Pancreas (tissue), 10 donors: ENCODE data around the gene SLC30A5. TPM values are rescaled to one million over a fixed set of nuclear protein-coding genes. Genes with fewer than 3 reads are reported as not detected.
"Not testable (repeated sequence)": the region's sequence is repeated elsewhere in the genome, so short reads cannot be mapped to it uniquely, and the experiment has no call there.

Experiments
- ATAC-seq, 4 donors: fragments of 200-7000 bp; cut with Tn5 transposase; one replicate each; pipeline versions ENCODE4 v1.8.0 to v1.9.1; 2020; ENCODE audit warnings: mild to moderate bottlenecking in 4 of 4, moderate library complexity in 4 of 4
- DNase-seq, 6 donors: peaks; one replicate each; pipeline ENCODE4 v3.0.0-alpha.2; 2020
- FAIRE-seq: peaks from 2 replicates; lab custom pipeline; 2012; peaks lifted over from hg19 to GRCh38; lab: Jason Lieb, UNC
- H3K27ac ChIP-seq, 4 donors: fragments of 200-600 bp; sonication (generic); 1 replicate in 3 of 4; 2 replicates in 1 of 4; pipeline versions ENCODE4 v1.5.0 to v1.8.0; 2020
- H3K27me3 ChIP-seq, 4 donors: fragments of 200-600 bp; one replicate each; pipeline ENCODE4 v1.8.0; 2021
- H3K36me3 ChIP-seq, 3 donors: fragments of 200-600 bp; sonication (generic) in 1 of 3; one replicate each; pipeline versions ENCODE4 v1.5.0 to v1.8.0; 2020 to 2021
- H3K4me1 ChIP-seq, 3 donors: fragments of 200-600 bp; one replicate each; pipeline ENCODE4 v1.8.0; 2021
- H3K4me3 ChIP-seq, 4 donors: fragments of 200-600 bp; sonication (generic) in 2 of 4; one replicate each; pipeline versions ENCODE4 v1.5.0 to v1.8.0; 2020 to 2021
- H3K9me3 ChIP-seq, 4 donors: fragments of 200-600 bp; one replicate each; pipeline ENCODE4 v1.8.0; 2021
- WGBS, 2 donors: extraction: QIAGEN DNeasy Blood & Tissue Kit; methylation state at CpG; one replicate each; pipeline ENCODE4 v1.1.7; 2013; 5-methylcytosine and 5-hydroxymethylcytosine counted together
- intact Hi-C, 3 donors: fragments of 100-400 bp; cut with DNase I; formaldehyde crosslinking; loops; one replicate each; pipeline versions ENCODE4 v1.11.1 to v1.14.2; 2022
- polyA plus RNA-seq, 2 donors: library from polyadenylated mRNA; stranded (reverse); fragments of 200-250 nt; gene quantifications; one replicate each; pipeline ENCODE4 v1.2.3, GENCODE V29; 2013
- total RNA-seq, 6 donors: library from RNA; stranded (reverse); fragmentation: NEBNext Ultra II Directional in 4 of 6; extraction: Animal tissue kit (Norgen Biotek cat#: 25700) in 4 of 6; gene quantifications; one replicate each; pipeline versions ENCODE4 v1.2.1 to v1.2.4, GENCODE V29; 2021 to 2023
- TF ChIP-seq, protein P1 (sequence below), 4 donors: fragments of 200-600 bp; sonication (generic) in 3 of 4; IDR thresholded peaks; one replicate each; pipeline versions ENCODE4 v1.5.0 to v1.8.0; 2021; ENCODE audit warnings: antibody characterized with exemption in 4 of 4
- donor health status: healthy with polysubstance abuse.
- donor health status: DM: no; HTN: no; CAD: no; lungs with moderate emphysema.
- donor health status: DM: no; HTN: no; CAD: no.
- donor health status: control.
- donor health status: control.
- donor health status: Bipolar disorder and iron deficiency.
- donor health status: DM: yes; HTN: yes; CAD: no.
- donor health status: DM: no; HTN: no; CAD: no.
- donor health status: DM: no; HTN: no; CAD: no.
- donor health status: DM: yes; HTN: yes; CAD: no.

SLC30A5 gene
- total and polyA plus RNA-seq, 8 donors = 18.2 to 37.0 (median 25.0) TPM

DNA sequence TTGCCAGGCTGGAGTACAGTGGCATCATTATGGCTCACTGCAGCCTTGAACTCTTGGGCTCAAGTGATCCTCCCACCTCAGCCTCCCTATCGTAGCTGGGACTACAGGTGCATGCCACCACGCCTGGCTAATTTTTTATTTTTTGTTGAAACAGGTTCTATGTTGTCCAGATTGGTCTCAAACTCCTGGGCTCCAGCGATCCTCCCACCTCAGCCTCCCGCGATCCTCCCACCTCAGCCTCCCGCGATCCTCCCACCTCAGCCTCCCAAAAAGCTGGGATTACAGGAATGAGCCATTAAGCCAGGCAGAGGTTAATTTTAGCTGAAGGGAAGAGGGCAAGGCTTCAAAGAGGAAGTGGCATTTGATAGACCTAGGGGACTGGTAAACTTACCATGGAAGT, 40.3 kb downstream of the SLC30A5 start:
- TF ChIP-seq, protein P1, sequence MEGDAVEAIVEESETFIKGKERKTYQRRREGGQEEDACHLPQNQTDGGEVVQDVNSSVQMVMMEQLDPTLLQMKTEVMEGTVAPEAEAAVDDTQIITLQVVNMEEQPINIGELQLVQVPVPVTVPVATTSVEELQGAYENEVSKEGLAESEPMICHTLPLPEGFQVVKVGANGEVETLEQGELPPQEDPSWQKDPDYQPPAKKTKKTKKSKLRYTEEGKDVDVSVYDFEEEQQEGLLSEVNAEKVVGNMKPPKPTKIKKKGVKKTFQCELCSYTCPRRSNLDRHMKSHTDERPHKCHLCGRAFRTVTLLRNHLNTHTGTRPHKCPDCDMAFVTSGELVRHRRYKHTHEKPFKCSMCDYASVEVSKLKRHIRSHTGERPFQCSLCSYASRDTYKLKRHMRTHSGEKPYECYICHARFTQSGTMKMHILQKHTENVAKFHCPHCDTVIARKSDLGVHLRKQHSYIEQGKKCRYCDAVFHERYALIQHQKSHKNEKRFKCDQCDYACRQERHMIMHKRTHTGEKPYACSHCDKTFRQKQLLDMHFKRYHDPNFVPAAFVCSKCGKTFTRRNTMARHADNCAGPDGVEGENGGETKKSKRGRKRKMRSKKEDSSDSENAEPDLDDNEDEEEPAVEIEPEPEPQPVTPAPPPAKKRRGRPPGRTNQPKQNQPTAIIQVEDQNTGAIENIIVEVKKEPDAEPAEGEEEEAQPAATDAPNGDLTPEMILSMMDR (IDR thresholded peaks at IDR 0.05) = no peak
- WGBS, 2 donors = 67 to 70% methylated on average over 7 of the region's 7 CpGs
- Histone ChIP-seq H3K4me3 (no peak overlapping the region), H3K4me1 (no peaks in the 10 kb centered on the region), H3K36me3 (peaks cover 0 to 15% (median 0%) of the 10 kb centered on the region in 3 donors), H3K27ac (no peak overlapping the region), H3K27me3 (no peaks in the 10 kb centered on the region), H3K9me3 (no peaks in the 10 kb centered on the region)
- intact Hi-C loops = no loop called here
- ATAC-seq (no peak), FAIRE-seq (no peak), DNase-seq (no peak)

DNA sequence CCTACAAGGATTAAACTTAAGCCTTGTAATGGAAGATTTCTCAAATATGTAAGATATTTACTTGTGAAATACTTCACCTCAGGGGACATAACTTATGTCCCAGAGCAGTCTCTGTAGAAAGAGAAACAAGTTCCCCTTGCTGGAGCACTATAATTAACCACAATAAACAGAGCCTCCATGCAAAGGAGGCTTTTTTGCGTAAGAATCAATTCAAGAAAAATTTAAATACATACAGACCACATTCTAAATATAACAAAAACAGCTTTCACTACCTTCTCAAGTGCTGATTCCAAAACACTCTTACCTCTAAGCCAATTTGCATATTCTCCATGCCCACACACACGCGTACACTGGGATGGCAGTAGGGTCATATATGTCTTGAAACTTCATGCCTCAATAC, 42.5 kb downstream of the SLC30A5 start:
- H3K36me3 ChIP-seq = peaks cover 0 to 6% (median 0%) of the 10 kb centered on the region in 3 donors
- H3K4me1 ChIP-seq = no peaks in the 10 kb centered on the region
- H3K27ac ChIP-seq = no peak overlapping the region
- ATAC-seq (no peak), DNase-seq (no peak), FAIRE-seq (no peak)
- intact Hi-C loops = no loop called here
- H3K4me3 ChIP-seq = no peak overlapping the region
- TF ChIP-seq, protein P1 (IDR thresholded peaks at IDR 0.05) = no peak
- H3K27me3 ChIP-seq = no peaks in the 10 kb centered on the region
- no peaks in the 10 kb centered on the region for H3K9me3 ChIP-seq
- WGBS, 2 donors = 91% methylated on average over 3 of the region's 3 CpGs

DNA sequence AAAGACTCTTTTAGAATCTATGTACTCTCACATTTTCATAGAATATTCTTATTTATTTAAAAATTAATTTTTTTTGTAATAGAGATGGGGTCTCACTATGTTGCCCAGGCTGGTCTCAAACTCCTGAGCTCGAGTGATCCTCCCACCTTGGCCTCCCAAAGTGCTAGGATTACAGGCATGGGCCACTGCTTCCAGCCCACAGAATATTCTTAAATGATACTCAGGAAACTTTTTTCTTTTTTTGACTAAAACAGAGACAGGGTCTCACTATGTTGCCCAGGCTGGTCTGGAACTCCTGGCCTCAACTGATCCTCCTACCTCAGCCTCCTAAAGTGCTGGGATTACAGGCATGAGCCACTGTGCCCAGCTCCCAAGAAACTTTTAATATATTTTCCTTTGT, 43.4 kb downstream of the SLC30A5 start:
- intact Hi-C loops, H3K36me3 ChIP-seq, H3K27me3 ChIP-seq, H3K9me3 ChIP-seq, H3K4me3 ChIP-seq, H3K27ac ChIP-seq, H3K4me1 ChIP-seq, ATAC-seq, DNase-seq, FAIRE-seq: not testable (repeated sequence)
- WGBS, 2 donors = 89 to 93% methylated on average over 1 of the region's 1 CpG

DNA sequence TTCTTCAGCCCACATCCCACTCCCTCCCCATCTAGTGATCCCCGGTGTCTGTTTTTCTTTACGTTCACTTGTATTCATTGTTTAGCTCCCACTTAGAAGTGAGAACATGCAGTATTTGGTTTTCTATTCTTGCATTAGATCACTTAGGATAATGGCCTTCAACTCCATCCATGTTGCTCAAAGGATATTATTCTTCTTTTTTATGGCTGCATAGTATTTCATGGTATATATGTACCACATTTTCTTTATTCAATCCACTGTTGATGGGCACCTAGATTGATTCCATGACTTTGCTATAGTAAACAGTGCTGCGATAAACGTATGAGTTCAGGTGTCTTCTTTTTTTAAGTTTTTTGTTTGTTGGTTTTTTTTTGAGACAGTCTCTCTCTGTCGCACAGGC, 44.0 kb downstream of the SLC30A5 start:
- 94 to 97% methylated on average over 5 of the region's 5 CpGs for WGBS, 2 donors
- H3K4me1 ChIP-seq = no peaks in the 10 kb centered on the region
- H3K4me3 ChIP-seq = no peak overlapping the region
- H3K9me3 ChIP-seq = no peaks in the 10 kb centered on the region
- DNase-seq = no peak
- H3K27me3 ChIP-seq = no peaks in the 10 kb centered on the region
- intact Hi-C loops = no loop called here
- no peak overlapping the region for H3K27ac ChIP-seq
- ATAC-seq = no peak
- TF ChIP-seq, protein P1 (IDR thresholded peaks at IDR 0.05) = no peak
- FAIRE-seq = no peak
- H3K36me3 ChIP-seq = peaks cover 0 to 6% (median 0%) of the 10 kb centered on the region in 3 donors

DNA sequence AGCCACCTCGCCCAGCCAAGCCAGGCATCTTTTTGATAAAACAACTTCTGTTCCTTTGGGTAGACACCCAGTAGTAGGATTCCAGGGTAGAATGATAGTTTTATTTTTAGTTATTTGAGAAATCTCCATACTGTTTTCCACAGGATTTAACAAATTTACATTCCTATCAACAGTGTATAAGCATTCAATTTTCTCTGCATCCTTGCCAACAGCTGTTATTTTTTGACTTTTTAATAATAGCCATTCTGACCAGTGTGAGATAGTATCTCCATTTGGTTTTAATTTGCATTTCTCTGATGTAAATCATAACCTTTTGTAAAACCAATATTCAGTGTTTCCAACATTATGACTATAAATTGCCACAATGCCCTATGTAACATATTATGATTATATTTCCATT, 45.0 kb downstream of the SLC30A5 start:
- DNase-seq (no peak), ATAC-seq (no peak), FAIRE-seq (no peak)
- Histone ChIP-seq H3K36me3 (no peaks in the 10 kb centered on the region), H3K4me1 (no peaks in the 10 kb centered on the region), H3K9me3 (no peaks in the 10 kb centered on the region), H3K4me3 (no peak overlapping the region), H3K27me3 (no peaks in the 10 kb centered on the region), H3K27ac (no peak overlapping the region)
- 92 to 96% methylated on average over 1 of the region's 1 CpG for WGBS, 2 donors
- TF ChIP-seq, protein P1 (IDR thresholded peaks at IDR 0.05) = no peak
- intact Hi-C loops = no loop called here

DNA sequence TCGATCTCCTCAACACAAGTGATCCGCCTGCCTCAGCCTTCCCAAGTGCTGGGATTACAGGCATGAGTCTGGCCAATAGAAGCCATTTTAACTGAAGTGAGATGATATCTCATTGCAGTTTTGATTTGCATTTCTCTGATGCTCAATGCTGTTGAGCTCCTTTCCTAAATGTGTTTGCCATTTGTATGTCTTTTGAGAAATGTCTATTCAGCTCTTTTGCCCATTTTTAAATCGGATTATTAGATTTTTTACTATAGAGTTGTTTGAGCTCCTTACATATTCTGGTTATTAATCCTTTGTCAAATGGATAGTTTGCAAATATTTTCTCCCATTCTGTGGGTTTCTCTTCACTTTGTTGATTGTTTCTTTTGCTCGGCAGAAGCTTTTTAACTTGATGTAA, 46.4 kb downstream of the SLC30A5 start:
- H3K27me3 ChIP-seq, ATAC-seq, H3K36me3 ChIP-seq, intact Hi-C loops, H3K9me3 ChIP-seq, H3K4me1 ChIP-seq, DNase-seq, FAIRE-seq, H3K4me3 ChIP-seq, H3K27ac ChIP-seq: not testable (repeated sequence)
- 85 to 95% methylated on average over 4 of the region's 4 CpGs for WGBS, 2 donors
